Lower leg skin (tissue), 4 donors: ENCODE results near the gene ASMTL. TPM values are rescaled to one million over a fixed set of nuclear protein-coding genes. Genes with fewer than 3 reads are reported as not detected.
"Not testable (repeated sequence)": the region's sequence is repeated elsewhere in the genome, so short reads cannot be mapped to it uniquely, and the experiment has no call there.

Source experiments
- DNase-seq, 2 donors: peaks; one replicate each; pipeline ENCODE4 v3.0.0-alpha.2; 2019; ENCODE audit warnings: low spot score in 2 of 2
- H3K4me3 ChIP-seq: fragments of 200-600 bp; sonication (generic); 2 replicates; pipeline ENCODE4 v1.5.1; 2017; ENCODE audit warnings: mild to moderate bottlenecking, low read depth; ENCODE audit not compliant: poor library complexity, severe bottlenecking
- CTCF ChIP-seq, 3 donors: fragments of 450-650 bp; IDR thresholded peaks; one replicate each; pipeline ENCODE4 v1.5.1; 2016; ENCODE audit warnings: antibody characterized with exemption in 3 of 3, mild to moderate bottlenecking in 3 of 3, moderate library complexity in 2 of 3
- POLR2A ChIP-seq, 2 donors: fragments of 450-650 bp; IDR thresholded peaks; one replicate each; pipeline ENCODE4 v1.6.1; 2016 to 2017; ENCODE audit warnings: antibody characterized with exemption in 2 of 2, mild to moderate bottlenecking in 1 of 2, moderate library complexity in 1 of 2
- WGBS, 2 donors: methylation state at CpG; one replicate each; pipeline ENCODE4 v1.1.5; 2018; 5-methylcytosine and 5-hydroxymethylcytosine counted together
- intact Hi-C: fragments of 100-400 bp; cut with DNase I; formaldehyde crosslinking; loops from one replicate; pipeline ENCODE4 v1.15.0; 2023; ENCODE audit warnings: low total_unique reads
- total RNA-seq, 4 donors: library from RNA; depleted of rRNA; stranded (reverse); fragments of >200 nt; gene quantifications; one replicate each; pipeline ENCODE4 v1.1.0, GENCODE V29; 2016

The ASMTL gene
- total RNA-seq, 4 donors from 2014 or later: 24.8 to 35.9 (median 30.1) TPM

DNA sequence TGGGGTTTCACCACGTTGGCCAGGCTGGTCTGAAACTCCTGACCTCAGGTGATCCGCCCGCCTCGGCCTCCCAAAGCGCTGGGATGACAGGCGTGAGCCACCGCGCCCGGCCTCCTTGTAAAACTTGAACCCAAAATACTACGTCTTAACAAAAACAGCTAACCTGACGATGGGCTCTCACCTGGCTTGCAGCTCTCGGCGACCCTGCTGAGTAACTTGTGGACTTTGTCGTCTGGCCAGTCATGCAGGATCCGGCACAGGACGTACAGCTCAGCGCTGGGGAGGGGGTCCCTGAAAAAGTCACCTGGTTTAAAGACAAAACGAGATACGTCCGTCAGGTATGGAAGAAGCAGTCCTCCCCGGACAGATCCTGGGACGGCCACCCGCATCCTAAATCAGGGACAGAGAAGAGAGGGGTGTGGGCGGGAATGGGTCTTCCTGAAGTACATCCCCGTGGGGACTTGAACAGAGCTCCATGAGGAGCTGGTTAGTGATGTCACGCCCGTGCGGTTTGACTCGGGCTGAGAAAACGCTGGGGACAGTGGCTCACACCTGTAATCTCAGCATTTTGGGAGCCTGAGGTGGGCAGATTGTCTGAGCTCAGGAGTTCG lies 40.1 kb downstream of the ASMTL start:
- intact Hi-C loops: no loop called here
- WGBS, 2 donors: 82 to 90% methylated on average over 31 of the region's 31 CpGs
- TF ChIP-seq CTCF (IDR thresholded peaks at IDR 0.05): no peak
- no peak for TF ChIP-seq POLR2A (IDR thresholded peaks at IDR 0.05)
- DNase-seq: no peak
- no peak overlapping the region for H3K4me3 ChIP-seq

DNA sequence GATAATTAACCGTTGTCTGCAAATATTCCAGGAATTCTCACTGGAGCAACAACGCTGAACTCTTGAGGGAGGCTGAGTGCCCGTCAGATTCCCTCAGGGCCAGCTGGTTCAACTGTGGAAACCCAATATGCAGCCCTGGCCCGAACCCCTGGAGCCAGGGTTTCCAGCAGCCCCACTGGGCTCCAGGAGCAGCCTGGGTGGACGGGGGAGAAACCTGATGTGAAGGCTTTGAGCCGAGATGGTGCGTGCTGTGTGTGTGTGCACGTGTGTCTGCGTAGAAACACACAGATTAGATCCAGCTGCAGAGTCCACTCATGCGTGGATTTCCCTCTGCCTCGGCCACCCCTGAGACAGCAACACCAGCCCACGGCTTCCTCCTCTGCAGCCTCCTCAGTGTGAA lies 41.4 kb downstream of the ASMTL start:
- DNase-seq: no peak
- no peak overlapping the region for H3K4me3 ChIP-seq
- 69 to 80% methylated on average over 12 of the region's 12 CpGs for WGBS, 2 donors
- no peak for TF ChIP-seq CTCF (IDR thresholded peaks at IDR 0.05)
- TF ChIP-seq POLR2A (IDR thresholded peaks at IDR 0.05): no peak
- intact Hi-C loops: no loop called here

DNA sequence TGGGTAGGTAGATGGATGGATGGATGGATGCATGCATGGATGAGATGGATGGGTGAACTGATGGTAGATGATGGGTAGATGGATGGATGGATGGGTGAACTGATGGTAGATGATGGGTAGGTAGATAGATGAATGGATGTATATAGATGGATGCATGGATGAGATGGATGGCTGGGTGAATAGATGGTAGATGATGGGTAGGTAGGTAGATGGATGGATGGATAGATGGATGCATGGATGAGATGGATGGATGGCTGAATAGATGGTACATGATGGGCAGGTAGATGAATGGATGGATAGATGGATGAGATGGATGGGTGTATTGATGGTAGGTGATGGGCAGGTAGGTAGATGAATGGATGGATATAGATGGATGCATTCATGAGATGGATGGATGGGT lies 45.7 kb downstream of the ASMTL start:
- no peak overlapping the region for H3K4me3 ChIP-seq
- TF ChIP-seq POLR2A (IDR thresholded peaks at IDR 0.05) (no peak), CTCF (IDR thresholded peaks at IDR 0.05) (no peak)
- DNase-seq: no peak

DNA sequence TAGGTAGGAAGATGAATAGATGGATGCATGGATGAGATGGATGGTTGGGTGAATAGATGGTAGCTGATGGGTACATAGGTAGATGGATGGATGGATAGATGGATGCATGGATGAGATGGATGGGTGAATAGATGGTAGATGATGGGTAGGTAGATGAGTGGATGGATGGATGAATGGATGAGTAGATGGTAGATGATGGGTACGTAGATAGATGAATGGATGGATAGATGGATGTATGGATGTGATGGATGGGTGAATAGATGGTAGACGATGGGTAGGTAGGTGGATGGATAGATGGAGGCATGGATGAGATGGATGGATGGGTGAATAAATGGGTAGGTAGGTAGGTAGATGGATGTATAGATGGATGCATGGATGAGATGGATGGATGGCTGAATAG lies 46.9 kb downstream of the ASMTL start:
- 93 to 96% methylated on average over 2 of the region's 2 CpGs for WGBS, 2 donors
- intact Hi-C loops, DNase-seq, H3K4me3 ChIP-seq: not testable (repeated sequence)

More for the DNA sequence above, 45.7 kb downstream of the ASMTL start:
- intact Hi-C loops: no loop called here

DNA sequence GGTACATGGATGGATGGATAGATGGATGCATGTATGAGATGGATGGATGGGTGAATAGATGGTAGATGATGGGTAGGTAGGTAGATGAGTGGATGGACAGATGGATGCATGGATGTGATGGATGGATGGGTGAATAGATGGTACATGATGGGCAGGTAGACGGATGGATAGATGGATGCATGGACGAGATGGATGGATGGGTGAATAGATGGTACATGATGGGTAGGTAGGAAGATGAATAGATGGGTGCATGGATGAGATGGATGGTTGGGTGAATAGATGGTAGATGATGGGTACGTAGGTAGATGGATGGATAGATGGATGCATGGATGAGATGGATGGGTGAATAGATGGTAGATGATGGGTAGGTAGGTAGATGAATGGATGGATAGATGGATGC lies 48.8 kb downstream of the ASMTL start:
- intact Hi-C loops, DNase-seq, H3K4me3 ChIP-seq: not testable (repeated sequence)
- 92 to 96% methylated on average over 3 of the region's 3 CpGs for WGBS, 2 donors

- 97 to 99% methylated on average over 10 of the region's 10 CpGs for WGBS, 2 donors
- TF ChIP-seq POLR2A (IDR thresholded peaks at IDR 0.05) (no peak), CTCF (IDR thresholded peaks at IDR 0.05) (no peak)
- no peak overlapping the region for H3K4me3 ChIP-seq
- intact Hi-C loops: no loop called here
- DNase-seq: no peak
Observed at GRCh38 chrX:1403228-1403627, 49.5 kb downstream of the ASMTL start.
